Ectodermal cell (in vitro differentiated cells): ENCODE data around the gene MAP3K7CL. TPM values are rescaled to one million over a fixed set of nuclear protein-coding genes. Genes with fewer than 3 reads are reported as not detected.

Source experiments
- H3K27ac ChIP-seq: 2 replicates; pipeline ENCODE4 v1.7.0; 2013; ENCODE audit warnings: mild to moderate bottlenecking, low read depth, low read length; ENCODE audit not compliant: insufficient read depth, poor library complexity, severe bottlenecking
- H3K27me3 ChIP-seq: 2 replicates; pipeline ENCODE4 v1.7.0; 2013; ENCODE audit warnings: mild to moderate bottlenecking, low read length; ENCODE audit not compliant: insufficient read depth, control insufficient read depth, poor library complexity, severe bottlenecking
- H3K36me3 ChIP-seq: one replicate; pipeline ENCODE4 v1.7.0; 2013; ENCODE audit warnings: low read length; ENCODE audit not compliant: control insufficient read depth, insufficient read depth
- H3K4me1 ChIP-seq: one replicate; pipeline ENCODE4 v1.7.0; 2013; ENCODE audit warnings: low read length; ENCODE audit not compliant: control insufficient read depth, insufficient read depth
- H3K4me3 ChIP-seq: 2 replicates; pipeline ENCODE4 v1.7.0; 2013; ENCODE audit warnings: low read depth, low read length, control low read depth; ENCODE audit not compliant: insufficient read depth
- H3K9me3 ChIP-seq: 2 replicates; pipeline ENCODE4 v1.7.0; 2013; ENCODE audit warnings: mild to moderate bottlenecking, low read length, moderate library complexity; ENCODE audit not compliant: control insufficient read depth
- WGBS, 2 experiments: methylation state at CpG; one replicate each; pipeline ENCODE4 v1.1.7; 2013; ENCODE audit warnings: missing lambda C conversion rate in 2 of 2; 5-methylcytosine and 5-hydroxymethylcytosine counted together
- polyA plus RNA-seq, 4 experiments: library from polyadenylated mRNA; stranded (reverse); fragments of 50-300 nt; gene quantifications; one replicate each; pipeline ENCODE4 v1.2.3, GENCODE V29; 2013

The MAP3K7CL gene
- polyA plus RNA-seq (2013, experiment 1 of 4): 0.65 TPM
- polyA plus RNA-seq (2013, experiment 2 of 4): 0.36 TPM
- polyA plus RNA-seq (2013, experiment 3 of 4): not detected
- polyA plus RNA-seq (2013, experiment 4 of 4): 0.41 TPM

- H3K4me3 ChIP-seq: no peak within 1 kb of the TSS
- no peaks in the 10 kb centered on the region for H3K4me1 ChIP-seq
- no peaks in the 10 kb centered on the region for H3K27me3 ChIP-seq
- H3K9me3 ChIP-seq: no peaks in the 10 kb centered on the region
- 94 to 95% methylated on average over 12 of the region's 12 CpGs for WGBS, 2 experiments
- H3K36me3 ChIP-seq: no peaks in the 10 kb centered on the region
- no peak within 1 kb of the TSS for H3K27ac ChIP-seq
Observed at GRCh38 chr21:29130270-29130969, at the start of gene MAP3K7CL. MAP3K7CL (plus strand) TSS chr21:29130644; CDS start chr21:29133345, 2,701 bp downstream.

- Histone ChIP-seq H3K4me1 (no peaks in the 10 kb centered on the region), H3K4me3 (no peak overlapping the region), H3K27me3 (no peaks in the 10 kb centered on the region), H3K27ac (no peak overlapping the region), H3K9me3 (no peaks in the 10 kb centered on the region), H3K36me3 (no peaks in the 10 kb centered on the region)
- 83 to 86% methylated on average over 2 to 3 of the region's 3 CpGs for WGBS, 2 experiments
Observed at GRCh38 chr21:29082046-29082815, 48.2 kb upstream of the MAP3K7CL start.

DNA sequence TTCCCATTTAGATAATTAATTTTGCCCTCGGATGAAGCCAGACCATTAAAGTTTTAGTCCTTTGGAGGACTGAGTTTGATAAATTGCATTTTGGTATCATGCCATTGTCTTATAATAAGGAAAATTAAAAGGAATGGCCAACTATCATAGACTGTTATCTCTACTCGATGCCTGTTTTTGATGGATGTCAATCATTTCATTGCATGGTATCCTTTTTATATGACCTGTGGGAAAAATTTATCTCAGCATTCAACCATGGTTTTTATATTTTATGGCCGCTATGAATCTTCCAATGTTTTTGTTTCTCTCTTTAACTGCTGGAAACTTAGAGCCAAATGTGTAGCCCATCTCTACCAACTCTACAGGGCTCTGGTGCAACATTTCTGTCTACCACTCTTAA lies 47.1 kb upstream of the MAP3K7CL start:
- Histone ChIP-seq H3K36me3 (no peaks in the 10 kb centered on the region), H3K27ac (no peak overlapping the region), H3K27me3 (no peaks in the 10 kb centered on the region), H3K4me1 (no peaks in the 10 kb centered on the region), H3K4me3 (no peak overlapping the region), H3K9me3 (no peaks in the 10 kb centered on the region)
- 94 to 95% methylated on average over 2 to 3 of the region's 3 CpGs for WGBS, 2 experiments

- Histone ChIP-seq H3K36me3 (no peaks in the 10 kb centered on the region), H3K9me3 (no peaks in the 10 kb centered on the region), H3K27me3 (no peaks in the 10 kb centered on the region), H3K4me1 (no peaks in the 10 kb centered on the region), H3K4me3 (no peak overlapping the region), H3K27ac (no peak overlapping the region)
- WGBS, 2 experiments: 84 to 92% methylated on average over 2 of the region's 2 CpGs
Observed at GRCh38 chr21:29084372-29084771, 46.1 kb upstream of the MAP3K7CL start.

GRCh38 chr21:29085106-29085752 lies 45.2 kb upstream of the MAP3K7CL start:
- Histone ChIP-seq H3K27me3 (no peaks in the 10 kb centered on the region), H3K9me3 (no peaks in the 10 kb centered on the region), H3K36me3 (no peaks in the 10 kb centered on the region), H3K4me3 (no peak overlapping the region), H3K27ac (no peak overlapping the region), H3K4me1 (no peaks in the 10 kb centered on the region)
- 92 to 93% methylated on average over 6 to 8 of the region's 8 CpGs for WGBS, 2 experiments

DNA sequence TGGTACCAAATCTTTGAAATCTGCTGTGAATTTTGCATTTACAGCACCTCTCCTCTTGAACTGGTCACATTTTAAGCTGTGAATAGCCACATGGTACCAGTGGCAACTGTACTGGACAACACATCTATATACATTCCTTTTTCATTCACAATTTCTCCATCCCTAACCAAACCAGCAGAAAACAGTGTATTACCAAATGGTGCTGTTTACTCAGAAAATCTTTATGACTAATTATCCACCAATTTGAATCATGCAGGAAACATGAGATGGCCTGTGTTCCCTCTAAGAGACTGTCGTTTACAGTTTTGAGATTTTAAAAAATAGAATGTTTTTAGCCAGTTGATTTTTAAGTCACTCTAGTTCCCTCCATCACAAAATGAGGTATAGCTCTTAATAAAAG lies 39.4 kb upstream of the MAP3K7CL start:
- Histone ChIP-seq H3K36me3 (no peaks in the 10 kb centered on the region), H3K27me3 (no peaks in the 10 kb centered on the region), H3K27ac (no peak overlapping the region), H3K4me3 (no peak overlapping the region), H3K4me1 (no peaks in the 10 kb centered on the region), H3K9me3 (no peaks in the 10 kb centered on the region)
- WGBS, 2 experiments: 100% methylated on average over 1 of the region's 1 CpG; no CpG with 5 or more reads in 1 of the 2 experiments

DNA sequence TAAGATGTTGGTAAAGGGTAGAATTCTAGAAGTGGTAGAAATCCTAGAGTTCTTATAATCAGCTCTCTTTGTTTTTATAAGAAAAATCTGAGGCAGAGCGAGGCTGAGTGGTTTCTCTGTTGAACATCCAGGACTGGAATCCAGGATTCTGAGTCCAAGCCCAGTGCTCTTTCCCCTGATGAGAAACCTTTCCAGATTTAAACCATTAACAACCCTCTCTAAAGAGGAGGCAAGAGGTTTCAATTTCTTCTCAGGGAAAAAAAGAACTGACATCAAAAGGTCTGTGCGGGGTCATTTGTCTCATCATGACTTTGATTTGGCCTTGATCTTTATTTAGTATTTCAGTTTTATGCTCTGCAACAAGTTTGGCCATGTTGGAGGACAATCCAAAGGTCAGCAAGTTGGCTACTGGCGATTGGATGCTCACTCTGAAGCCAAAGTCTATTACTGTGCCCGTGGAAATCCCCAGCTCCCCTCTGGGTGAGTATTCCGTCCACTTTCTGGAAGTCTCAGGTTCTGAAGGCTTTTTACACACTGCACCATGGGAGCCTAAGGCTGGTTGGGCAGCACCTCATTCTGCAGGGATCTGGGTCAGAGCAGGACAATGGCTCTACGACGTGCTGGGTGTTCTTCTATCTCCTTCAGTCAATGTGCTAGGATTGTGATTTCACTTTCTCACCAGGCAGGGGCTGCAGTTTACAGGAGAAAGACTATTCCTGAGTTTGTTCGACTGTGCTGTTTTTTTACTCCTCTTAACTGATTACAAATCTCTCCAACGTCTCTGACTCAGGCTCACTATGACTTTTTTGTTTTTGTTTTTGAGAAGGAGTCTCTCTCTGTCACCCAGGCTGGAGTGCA lies 38.1 kb upstream of the MAP3K7CL start:
- Histone ChIP-seq H3K4me3 (no peak overlapping the region), H3K27me3 (no peaks in the 10 kb centered on the region), H3K27ac (no peak overlapping the region), H3K36me3 (no peaks in the 10 kb centered on the region), H3K4me1 (no peaks in the 10 kb centered on the region), H3K9me3 (no peaks in the 10 kb centered on the region)
- WGBS, 2 experiments: 80% methylated on average over 9 of the region's 9 CpGs

DNA sequence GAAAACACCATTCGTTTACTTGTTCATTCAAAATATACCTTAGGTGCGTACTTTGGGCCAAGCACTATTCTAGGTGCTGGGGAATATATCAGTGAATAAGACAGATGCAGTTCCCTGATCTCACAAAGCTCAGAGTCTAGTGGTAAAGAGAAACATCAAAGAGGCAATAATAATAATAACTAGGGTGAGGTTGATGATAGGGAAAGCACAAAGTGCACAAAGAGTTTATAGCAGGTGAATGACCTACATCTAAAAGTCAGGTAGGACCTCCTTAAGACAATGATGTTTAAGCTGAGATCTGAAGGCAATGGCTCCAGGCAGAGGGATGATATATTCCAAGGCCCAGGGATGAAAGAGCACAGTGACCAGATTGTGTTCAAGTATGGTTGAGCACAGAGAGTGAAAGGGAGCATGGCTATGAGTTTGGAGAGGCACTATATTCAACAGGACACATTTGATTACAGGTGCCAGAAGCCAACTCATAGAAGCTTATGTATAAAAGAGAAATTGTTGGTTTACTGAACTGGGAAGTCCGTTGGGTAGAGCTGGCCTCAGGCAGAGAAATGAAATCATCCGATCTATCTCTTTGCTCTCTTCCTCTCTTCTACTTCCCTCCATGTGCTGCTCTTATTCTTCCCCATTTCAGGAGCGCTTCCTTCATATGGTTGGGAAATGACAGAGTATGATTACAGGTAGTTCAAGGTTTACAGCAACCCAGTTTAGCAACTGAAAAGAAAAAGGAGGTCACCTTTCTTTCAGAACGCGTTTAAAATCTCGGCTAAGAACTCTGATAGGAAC lies 34.0 kb upstream of the MAP3K7CL start:
- Histone ChIP-seq H3K9me3 (no peaks in the 10 kb centered on the region), H3K36me3 (no peaks in the 10 kb centered on the region), H3K4me3 (no peak overlapping the region), H3K27me3 (no peaks in the 10 kb centered on the region), H3K4me1 (no peaks in the 10 kb centered on the region), H3K27ac (no peak overlapping the region)
- WGBS, 2 experiments: 93 to 94% methylated on average over 7 to 8 of the region's 8 CpGs

DNA sequence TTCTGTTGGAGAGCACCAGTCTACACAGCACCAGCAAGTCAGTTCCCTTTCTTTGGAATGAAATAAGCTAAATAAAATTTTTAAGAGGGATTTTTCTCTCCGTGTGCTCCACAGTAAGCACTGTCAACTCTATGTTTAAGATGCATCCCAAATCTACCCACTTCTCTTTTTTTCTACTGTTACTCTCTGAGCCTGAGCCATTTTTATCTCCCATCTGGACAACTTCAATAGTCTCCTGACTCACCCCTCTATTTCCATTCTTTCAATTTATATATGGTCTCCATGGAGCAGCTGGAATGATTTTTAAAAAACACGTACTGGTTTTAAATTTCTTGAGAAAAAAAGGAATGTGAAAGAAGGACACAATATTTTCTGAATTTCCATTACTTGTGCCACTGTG lies 32.3 kb upstream of the MAP3K7CL start:
- no peaks in the 10 kb centered on the region for H3K36me3 ChIP-seq
- no peak overlapping the region for H3K27ac ChIP-seq
- no peaks in the 10 kb centered on the region for H3K27me3 ChIP-seq
- H3K9me3 ChIP-seq: no peaks in the 10 kb centered on the region
- no peaks in the 10 kb centered on the region for H3K4me1 ChIP-seq
- H3K4me3 ChIP-seq: no peak overlapping the region
- 88 to 96% methylated on average over 2 of the region's 2 CpGs for WGBS, 2 experiments
